GM18511 (cell line): Measurements from ENCODE around the gene AXIN1.
"Not testable (repeated sequence)": the region's sequence is repeated elsewhere in the genome, so short reads cannot be mapped to it uniquely, and the experiment has no call there.

ENCODE experiments used
- ATAC-seq: cut with Tn5 transposase; IDR thresholded peaks from one replicate; pipeline ENCODE4 v1.9.1; 2021; ENCODE audit warnings: mild to moderate bottlenecking, moderate library complexity; ENCODE audit not compliant: unreplicated experiment

Gene AXIN1, protein sequence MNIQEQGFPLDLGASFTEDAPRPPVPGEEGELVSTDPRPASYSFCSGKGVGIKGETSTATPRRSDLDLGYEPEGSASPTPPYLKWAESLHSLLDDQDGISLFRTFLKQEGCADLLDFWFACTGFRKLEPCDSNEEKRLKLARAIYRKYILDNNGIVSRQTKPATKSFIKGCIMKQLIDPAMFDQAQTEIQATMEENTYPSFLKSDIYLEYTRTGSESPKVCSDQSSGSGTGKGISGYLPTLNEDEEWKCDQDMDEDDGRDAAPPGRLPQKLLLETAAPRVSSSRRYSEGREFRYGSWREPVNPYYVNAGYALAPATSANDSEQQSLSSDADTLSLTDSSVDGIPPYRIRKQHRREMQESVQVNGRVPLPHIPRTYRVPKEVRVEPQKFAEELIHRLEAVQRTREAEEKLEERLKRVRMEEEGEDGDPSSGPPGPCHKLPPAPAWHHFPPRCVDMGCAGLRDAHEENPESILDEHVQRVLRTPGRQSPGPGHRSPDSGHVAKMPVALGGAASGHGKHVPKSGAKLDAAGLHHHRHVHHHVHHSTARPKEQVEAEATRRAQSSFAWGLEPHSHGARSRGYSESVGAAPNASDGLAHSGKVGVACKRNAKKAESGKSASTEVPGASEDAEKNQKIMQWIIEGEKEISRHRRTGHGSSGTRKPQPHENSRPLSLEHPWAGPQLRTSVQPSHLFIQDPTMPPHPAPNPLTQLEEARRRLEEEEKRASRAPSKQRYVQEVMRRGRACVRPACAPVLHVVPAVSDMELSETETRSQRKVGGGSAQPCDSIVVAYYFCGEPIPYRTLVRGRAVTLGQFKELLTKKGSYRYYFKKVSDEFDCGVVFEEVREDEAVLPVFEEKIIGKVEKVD

DNA sequence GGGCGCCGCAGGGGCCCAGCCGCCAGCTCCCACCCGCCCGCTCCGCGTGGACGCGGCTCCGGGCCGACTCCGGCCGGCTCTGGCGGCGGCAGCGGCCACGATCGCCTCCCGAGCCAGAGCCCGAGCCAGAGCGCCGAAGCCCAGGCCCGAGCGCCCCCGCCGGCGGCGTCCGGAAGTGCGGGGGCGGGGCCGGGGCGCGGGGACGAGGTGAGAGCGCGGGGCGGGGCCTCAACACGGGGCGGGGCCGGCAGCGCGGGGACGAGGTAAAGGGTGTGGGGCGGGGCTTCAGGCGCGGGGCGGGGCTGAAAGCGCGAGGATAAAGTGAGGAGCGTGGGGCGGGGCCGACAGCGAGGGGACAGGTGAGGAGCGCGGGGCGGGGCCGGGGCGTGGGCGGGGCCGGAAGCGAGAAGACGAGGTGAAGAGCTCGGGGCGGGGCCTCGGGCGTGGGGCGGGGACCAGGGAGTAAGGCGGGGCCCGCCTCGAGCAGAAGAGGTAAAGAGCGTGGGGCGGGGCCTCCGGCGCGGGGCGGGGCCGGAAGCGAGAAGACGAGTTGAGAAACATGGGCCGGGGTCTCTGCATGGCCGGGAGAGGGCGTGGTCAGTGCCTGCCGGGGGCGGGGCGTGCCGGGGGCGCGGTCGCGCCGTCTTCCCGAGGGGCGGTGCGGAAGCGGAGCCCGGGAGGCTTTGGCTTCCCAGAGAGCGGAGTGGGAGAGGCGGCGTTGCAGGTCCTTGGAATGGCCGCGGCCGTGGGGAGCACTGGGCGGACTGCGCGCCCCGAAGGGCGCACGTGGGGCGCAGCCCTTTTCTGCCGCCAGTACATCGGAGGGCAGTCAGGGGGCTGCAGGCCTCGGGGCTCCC is at the start of gene AXIN1:
Gene AXIN1, minus strand, starts transcription at position 177 of the 857 bp plus-strand sequence. CDS start 5,698 bp downstream, outside the sequence.
- peak; percentile 60 for ATAC-seq

DNA sequence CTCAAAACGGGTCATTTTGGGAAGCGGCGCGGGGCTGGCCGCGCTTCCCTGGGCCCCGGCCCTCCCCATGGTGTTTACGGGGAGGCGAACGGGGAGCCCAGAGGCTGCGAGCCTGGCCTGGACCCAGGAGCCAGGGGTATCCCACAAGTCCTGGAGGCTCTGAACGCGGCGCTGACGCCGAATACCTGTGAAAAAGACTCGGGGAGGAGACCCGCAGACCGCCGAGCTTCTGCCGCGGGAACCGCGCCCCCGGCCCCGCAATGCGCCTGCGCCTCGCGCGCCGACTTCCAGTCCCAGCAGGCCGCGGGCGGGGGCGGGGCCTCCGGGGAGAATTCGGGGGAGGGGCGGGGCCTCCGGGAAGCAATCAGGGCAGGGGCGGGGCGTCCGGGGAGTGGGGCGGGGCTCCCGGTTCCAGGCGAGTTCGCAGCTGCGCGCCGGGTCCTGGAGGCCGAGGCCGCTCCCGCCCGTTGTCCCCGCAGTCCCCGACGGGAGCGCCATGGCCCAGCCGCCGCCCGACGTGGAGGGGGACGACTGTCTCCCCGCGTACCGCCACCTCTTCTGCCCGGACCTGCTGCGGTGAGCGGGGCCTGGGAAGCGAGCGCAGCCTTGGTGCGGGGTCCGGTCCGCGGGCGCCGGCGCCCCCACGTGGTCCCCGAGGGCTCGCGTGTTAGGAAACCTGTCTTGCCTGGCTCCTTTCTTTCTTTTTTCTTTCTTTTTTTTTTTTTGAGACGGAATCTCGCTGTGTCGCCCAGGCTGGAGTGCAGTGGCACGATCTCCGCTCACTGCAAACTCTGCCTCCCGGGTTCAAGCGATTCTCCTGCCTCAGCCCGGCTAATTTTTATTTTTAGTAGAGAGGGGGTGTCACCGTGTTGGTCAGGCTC is 49.2 kb upstream of the AXIN1 start, which contains the start of gene DECR2:
Gene DECR2, plus strand, starts transcription at position 418 of the 881 bp plus-strand sequence. Its CDS starts 79 bp downstream, at position 497.
- peak; percentile 65 for ATAC-seq

DNA sequence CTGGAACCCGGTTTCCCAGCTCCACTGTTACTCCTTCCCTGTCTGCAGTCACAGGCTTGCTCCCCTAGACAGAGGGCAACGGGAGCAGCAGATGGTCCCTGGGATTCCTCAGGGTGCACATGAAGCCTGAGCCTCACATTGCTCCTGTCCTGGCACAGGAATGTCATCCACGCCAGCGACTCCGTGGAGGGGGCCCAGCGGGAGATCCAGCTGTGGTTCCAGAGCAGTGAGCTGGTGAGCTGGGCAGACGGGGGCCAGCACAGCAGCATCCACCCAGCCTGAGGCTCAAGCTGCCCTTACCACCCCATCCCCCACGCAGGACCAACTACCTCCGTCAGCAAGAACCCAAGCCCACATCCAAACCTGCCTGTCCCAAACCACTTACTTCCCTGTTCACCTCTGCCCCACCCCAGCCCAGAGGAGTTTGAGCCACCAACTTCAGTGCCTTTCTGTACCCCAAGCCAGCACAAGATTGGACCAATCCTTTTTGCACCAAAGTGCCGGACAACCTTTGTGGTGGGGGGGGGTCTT is 47.6 kb upstream of the AXIN1 start:
- no peak for ATAC-seq

DNA sequence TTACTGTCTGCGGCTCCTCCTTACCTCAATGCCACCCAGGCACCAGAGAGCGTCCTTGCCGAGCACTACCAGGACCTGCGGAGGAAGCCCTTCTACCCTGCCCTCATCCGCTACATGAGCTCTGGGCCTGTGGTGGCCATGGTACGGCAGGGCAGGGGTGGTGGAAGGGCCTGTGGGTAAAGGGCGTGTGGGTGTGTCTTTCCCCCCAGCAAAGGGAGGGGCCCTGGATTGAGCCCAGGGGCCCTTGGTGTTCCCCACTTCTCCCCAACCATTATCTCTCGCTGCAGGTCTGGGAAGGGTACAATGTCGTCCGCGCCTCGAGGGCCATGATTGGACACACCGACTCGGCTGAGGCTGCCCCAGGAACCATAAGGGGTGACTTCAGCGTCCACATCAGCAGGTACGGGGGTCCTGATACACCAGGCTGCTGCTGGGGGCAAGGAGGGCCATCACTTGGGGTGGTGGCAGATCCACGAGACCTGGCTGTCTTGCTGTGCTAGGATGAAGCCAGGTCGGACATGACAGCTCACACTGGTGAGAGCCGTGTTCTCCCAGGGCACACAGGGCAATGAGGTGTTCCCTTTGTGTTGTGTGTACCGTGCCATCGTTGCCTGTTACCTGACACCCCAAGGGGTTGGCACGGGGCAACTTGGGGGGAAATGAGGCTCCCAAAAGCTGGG is 47.0 kb upstream of the AXIN1 start:
- ATAC-seq = no peak

DNA sequence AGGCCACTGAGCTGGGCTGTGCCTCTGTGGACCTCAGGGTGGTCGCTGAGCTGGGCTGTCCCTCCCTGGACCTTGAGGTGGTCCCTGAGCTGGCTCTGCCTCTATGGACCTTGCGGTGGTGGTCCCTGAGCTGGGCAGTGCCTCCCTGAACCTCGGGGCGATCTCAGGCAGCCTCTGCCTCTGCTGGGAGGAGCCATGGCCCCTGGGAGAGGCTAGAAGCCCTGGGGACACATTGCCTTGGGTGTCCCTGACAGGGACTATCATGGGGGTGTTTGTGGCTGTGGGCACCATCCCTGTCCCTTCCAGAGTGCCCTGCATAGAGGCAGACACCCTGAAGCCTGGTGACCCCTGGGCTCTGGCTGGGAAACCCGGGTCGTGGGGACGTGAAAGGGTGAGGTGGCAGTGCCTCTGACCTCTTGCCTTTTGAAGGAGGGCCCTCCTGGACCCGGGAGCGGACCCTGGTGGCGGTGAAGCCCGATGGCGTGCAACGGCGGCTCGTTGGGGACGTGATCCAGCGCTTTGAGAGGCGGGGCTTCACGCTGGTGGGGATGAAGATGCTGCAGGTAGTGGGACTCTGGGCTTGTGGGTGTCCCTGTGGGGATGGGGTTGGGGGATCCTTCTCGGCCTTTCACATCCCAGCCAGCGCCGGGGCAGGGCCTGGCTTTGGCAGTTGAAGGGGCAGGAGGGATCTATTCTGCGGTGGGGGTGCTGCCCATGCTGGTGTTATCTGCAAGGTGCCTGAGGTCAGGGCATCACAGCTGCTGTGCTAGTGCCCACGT is 46.2 kb upstream of the AXIN1 start:
- no peak for ATAC-seq

DNA sequence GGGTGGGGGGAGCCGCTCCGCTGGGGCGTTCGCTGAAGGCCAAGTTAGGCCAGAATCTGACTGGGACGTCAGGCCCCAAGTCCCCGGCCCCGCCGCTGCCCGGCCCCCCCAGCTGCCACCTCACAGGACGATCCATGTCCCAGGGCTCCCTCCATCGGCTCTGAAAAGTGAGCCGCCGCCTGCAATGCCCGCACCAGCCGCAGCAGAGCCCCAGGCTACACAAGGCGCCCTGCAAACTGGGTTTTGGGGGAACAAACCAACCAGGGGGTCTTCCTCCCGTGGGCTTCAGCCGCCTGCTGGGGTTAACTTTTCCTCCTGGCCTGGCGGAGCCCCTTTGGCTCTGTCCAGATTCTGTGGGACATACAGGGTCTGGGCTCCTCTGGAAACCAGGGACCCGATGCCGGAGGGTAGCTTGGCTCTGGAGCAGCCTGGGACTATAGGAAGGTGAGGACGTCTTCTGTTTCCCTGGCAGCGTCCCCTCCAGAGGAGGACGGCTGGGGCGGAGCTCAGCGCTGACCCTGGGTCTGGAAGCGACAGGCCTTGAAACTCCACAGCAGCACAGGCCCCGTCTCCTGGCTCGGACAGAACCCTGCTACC is 45.3 kb upstream of the AXIN1 start:
- ATAC-seq = no peak

DNA sequence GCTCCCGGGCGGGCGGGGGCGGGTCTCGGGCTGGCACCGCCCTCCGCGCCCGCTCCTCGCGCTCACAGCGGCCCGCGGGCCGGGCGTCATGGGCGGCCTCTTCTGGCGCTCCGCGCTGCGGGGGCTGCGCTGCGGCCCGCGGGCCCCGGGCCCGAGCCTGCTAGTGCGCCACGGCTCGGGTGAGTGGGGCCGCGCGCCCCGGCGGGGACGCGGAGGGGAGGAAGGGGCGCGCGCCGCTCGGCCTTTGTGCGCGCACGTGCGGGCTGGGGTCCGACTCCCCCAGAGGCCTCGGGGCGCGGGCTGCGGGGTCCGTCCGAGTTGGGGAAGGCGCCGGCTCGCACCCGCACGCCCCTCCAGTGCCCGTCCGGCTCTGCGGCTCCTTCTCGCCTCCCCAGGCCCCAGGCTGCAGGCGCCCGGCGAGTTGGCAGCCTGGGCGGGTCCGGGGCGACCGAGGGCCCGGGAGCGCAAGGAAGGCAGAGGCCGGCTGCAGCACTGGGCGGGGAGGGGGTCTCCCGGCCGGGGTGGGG is 44.7 kb upstream of the AXIN1 start, which contains the start of gene NME4:
Gene NME4, plus strand, starts transcription at position 65 of the 527 bp plus-strand sequence. Its CDS starts 24 bp downstream, at position 89.
- no peak for ATAC-seq

DNA sequence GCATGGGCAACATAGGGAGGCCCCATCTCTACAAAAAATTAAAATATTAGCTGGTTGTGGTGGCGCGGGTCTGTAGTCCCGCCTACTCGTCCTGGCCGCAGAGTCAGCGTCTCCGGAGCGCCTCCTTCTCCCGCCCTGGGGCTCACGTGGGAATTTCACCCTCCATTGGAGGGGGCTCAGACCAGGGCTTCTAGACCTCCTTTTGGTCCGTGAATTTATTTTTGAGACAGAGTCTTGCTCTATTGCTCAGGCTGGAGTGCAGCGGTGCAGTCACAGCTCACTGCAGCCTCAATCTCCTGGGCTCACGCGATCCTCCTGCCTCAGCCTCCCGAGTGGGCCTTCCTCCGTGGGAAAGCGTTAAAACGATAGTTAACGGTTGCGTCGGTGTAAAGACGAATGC is 44.1 kb upstream of the AXIN1 start:
- ATAC-seq = no peak

DNA sequence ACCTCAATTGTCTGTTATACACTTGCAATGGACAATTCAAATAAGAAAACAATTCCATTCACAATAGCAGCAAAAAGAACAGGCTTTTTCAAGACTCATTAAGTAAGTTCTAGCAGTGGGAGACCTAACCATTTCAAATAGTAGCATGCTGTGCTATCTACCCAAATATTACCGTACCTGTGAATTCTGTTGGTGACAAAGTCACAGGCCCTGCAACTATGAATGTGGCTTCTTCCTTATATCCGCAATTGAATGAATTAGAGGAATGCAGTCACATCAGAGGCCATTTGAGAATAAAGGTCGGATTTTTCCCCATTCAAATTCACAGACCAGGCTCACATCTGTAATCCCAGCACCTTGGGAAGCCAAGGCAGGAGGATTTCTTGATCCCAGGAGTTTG is 43.7 kb upstream of the AXIN1 start:
- no peak for ATAC-seq

DNA sequence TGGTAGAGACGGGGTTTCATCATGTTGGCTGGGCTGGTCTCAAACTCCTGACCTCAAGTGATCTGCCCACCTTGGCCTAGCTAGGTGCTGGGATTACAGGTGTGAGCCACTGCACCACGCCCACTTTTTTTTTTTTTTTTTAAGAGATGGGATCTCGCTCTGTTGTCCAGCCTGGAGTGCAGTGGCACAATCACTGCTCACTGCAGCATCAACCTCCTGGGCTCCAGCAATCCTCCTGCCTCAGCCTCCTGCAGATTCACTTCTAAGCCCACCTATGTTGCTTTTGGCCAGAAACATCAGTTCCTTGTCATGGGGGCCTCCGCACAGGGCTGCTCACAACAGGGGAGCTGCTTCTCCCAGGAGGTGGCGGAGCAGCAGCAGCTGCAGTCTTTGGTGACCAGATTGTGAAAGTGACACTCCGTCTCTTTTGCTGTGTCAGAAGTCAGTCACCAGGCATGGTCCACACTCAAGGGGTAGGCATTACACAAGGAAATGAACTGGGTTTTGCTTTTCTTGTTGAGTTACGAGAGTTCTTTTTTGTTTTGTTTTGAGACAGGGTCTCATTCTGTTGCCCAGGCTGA is 40.0 kb upstream of the AXIN1 start:
- no peak for ATAC-seq

DNA sequence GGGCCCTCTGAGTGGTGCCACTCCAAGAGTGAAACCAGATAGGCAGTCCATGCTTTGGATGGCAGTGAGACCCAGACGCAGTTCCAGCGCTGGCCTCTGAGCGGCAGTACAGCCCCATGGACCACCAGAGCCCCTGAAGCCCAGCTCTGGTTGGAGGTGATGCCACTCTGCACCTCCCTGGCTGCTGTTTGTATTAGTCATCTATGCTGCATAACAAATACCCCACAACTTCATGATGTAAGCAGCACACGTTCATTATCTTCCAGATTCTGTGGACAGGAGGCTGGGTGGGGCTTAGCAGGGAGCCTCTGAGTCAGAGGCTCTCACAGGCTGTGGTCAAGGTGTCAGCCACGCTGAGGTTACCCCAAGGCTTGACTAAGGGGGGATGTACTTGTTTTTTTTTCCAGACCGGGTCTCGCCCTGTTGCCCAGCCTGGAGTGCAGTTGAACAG is 39.4 kb upstream of the AXIN1 start:
- ATAC-seq = no peak

DNA sequence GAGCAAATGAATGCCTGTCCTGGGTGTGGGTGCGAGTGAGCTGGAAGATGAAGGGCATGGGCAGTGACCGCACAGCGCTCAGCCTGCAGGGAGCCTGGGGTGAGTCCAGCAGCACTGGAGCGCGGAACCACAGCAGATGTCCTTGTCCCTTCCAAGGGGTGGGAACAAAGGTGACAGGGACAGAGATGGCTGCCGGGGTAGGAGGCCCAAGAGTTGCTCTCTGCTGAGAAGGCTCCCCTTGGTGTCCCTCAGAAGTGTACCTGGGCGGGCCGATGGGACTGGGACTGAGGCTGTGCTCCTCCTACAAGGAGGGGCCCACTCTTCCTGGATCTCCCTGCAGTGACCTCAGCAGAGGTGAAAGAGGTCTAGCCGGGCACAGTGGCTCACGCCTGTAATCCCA is 36.8 kb upstream of the AXIN1 start:
- no peak for ATAC-seq

DNA sequence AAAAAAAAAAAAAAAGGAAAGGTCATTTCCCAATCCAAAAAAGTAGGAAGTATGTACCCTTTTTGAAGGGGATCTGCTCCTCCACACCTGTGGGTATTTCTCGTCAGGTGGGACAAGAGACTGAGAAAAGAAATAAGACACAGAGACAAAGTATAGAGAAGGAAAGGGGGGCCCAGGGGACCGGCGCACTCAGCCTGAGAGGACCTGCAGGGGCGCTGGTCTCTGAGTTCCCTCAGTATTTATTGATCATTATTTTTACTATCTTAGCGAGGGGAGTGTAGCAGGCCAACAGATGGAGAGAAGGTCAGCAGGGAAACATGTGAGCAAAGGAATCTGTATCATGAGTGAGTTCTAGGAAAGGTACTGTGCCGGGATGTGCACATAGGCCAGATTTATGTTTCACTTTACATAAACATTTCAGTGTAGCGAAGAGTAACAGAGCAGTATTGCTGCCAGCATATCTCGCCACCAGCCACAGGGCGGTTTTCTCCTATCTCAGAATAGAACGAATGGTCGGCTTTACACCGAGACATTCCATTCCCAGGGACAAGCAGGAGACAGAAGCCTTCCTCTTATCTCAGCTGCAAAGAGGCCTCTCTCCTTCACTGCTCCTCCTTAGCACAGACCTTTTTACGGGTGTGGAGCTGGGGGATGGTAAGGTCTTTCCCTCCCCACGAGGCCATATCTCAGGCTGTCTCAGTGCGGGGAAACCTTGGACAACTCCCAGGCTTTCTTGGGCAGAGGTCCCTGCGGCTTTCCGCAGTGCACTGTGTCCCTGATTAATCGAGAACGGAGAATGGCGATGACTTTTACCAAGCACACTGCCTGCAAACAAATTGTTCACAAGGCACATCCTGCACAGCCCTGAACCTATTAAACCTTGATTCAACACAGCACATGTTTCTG is 35.5 kb upstream of the AXIN1 start:
- not testable (repeated sequence) for ATAC-seq

DNA sequence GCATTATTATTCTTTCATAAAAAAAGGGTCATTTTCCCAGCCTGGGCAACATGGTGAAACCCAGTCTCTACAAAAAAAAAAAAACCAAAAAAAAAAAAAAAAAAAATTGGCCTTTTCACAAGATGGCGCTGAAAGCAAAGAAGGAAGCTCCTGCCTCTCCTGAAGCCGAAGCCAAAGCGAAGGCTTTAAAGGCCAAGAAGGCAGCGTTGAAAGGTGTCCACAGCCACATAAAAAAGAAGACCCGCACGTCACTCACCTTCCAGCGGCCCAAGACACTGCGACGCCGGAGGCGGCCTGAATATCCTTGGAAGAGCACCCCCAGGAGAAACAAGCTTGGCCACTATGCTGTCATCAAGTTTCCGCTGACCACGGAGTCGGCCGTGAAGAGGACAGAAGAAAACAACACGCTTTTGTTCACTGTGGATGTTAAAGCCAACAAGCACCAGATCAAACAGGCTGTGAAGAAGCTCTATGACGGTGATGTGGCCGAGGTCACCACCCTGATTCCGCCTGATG is 34.2 kb upstream of the AXIN1 start:
- ATAC-seq = no peak

DNA sequence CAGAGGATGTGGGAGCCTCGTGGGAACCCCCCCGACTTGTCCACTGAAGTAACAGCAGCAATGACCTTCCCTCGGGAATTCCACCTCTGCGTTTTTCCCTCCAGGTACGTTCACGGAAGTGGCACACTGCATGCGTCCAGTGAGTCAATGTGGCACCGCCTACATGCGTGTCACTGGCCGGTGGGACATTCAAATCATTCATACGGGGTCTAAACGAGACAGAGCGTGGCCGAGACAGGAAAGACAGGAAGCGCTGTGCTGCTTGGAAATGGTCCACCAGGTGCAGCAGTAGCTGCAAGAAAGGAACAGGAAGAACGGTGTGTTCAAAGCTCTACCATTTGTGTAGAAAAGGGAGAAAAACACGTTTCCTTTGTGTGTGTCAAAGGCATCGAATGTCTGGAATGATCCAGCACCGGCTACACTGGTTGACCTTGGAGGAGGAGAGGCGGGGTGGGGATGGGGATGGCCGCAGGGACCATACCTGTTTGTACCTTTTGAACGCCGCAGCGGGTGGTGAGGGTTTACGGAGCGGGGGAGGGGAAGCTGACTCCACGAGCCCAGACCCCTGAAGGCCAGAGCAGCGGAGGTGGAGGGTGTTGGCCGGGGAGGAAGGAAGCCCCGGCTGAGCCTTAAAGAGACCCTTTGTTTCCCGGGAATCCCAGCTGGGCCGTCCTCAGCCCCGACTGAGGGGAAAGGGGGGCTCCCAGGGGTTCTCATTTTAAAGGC is 31.0 kb upstream of the AXIN1 start:
- no peak for ATAC-seq
